NCI-H2081 (cell line): Measurements from ENCODE around the gene LILRA5.
"Not testable (repeated sequence)": the region's sequence is repeated elsewhere in the genome, so short reads cannot be mapped to it uniquely, and the experiment has no call there.

Source experiments
- DNase-seq, 2 experiments: peaks; one replicate each; lab custom pipeline; 2025; lab: John Stamatoyannopoulos, UW

Gene LILRA5

DNA sequence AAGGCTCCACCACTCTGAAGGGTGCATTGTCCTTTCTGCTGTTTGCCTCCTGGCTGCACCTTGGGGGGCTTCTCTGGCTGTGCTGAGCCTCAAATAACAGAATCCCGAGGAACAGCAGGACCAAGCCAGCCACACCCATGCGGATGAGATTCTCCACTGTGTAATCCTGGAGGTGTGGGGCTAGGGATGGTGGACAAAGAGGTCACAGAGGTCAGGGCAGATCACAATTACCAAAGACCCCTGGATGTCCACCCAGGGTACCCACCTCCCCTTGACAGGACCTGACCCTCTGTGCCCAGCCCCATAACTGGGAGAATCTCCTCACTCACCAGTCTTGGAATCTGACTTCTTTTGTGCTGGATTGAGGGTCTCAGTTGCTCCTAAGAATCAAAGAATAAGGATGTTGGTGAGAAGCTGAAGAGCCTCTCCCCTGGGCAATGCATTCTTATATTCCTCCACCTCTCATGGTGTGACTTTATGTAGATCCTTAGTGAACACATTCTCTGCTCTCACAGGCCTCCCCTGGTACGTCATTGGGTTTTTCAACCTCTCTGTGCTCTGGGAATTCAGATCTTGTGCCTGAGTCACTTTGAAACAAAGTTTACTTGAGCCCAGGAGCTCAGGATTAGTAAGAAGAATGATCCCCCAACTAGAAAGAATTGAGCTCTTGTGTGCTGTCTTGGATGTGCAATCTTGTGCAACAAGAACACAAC is 20.8 kb upstream of the LILRA5 start:
- DNase-seq, result no peak

DNA sequence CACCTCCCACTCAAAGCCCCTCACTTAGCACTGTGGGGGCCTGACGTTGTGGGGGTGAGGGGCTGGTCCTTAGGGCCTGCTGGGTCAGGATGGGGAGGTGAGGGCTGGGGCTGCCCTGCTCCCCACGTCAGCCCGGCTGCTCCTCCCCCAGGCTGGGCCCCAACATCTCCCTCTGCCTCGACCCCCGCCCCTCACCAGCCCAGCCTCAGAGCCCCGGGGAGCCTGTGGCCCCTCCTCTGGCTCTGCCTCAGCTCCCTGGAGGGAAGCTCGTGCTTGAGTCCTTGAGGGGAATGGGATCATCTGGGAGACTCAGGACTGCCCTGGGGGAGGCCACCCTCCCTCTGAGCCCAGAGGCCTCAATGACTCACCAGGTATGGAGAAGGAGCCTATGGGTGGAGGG is 19.2 kb upstream of the LILRA5 start:
- DNase-seq, result no peak

DNA sequence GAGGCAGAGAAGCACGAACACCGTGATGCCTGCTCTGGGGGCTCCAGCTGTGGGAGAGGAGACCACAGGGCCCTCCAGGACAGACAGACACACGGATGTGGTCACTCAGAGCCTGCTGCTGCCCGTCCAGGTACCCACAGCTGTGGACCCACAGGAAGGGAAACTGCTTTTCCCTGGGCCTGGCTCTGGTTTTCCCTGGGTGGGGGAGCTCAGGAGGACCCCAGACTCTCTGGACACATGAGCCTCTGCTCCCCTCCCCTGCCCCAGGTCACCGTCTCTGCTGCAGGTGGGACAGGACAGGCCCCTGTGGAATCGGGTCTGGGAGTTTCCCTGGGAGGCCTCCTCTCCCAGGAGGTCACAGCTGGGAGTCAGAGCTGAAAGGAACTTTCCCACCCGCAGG is 18.7 kb upstream of the LILRA5 start:
- no peak for DNase-seq

DNA sequence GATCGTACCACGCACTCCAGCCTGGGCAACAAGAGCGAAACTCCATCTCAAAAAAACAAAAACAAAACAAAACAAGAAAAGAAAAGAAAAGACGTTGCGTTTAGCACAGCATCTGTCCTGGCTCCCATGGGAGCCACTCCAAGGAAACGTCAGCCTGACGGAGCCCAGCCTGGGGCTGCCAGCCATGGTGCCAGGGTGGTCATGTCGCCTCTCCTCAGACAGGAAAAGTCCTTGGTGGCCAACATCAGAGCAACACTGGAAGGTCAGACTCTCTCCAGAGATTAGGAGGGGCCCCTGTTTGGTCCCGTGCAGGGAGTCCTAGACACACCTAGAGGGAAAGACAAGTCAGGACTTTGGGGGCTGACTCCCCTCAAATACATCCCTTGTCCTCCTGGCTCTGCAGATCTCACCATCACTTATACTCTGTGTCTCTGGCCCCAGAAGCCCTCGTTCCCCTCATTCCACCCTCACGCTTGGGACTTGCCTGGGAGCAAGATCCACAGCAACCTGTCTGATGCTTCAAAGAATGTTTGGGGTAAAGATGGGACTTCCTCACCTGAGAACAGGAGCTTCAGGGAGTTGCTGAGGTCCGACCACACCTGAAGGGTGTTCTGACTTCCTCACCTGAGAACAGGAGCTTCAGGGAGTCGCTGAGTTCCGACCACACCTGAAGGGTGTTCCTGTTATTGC is 16.7 kb upstream of the LILRA5 start:
- no peak for DNase-seq

DNA sequence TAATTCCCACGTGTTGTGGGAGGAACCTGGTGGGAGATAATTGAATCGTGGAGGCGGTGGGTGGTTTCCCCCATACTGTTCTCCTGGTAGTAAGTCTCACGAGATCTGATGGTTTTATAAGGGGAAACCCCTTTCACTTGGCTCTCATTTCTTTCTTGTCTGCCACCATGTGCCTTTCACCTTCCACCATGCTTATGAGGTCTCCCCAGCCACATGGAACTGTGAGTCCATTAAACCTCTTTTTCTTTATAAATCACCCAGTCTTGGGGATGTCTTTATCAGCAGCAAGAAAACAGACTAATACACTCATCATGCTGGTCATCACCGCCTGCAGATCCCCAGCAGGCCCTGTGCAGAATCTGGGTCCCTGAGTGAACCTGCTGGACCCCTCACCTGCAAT is 15.8 kb upstream of the LILRA5 start:
- DNase-seq, result not testable (repeated sequence)

DNA sequence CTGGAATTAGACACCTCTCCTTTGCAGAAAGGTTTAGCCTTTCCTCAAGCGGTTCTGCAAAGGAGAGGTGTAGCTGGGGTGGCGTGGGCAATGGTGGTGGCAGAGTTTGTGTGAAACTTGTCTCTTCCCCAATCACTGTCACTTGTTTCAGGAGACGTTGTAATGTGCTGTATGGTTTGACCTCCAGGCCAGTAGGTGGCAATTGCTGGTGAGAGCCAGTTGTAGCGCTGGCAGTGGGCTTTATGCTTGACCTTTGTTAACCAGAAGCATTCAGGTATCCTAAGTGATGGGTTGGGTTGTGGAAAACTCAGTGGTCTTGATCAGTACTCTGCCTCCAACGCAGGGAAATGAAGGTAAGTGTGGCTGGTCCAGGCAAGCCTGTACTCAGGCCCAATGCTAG is 12.7 kb upstream of the LILRA5 start:
- no peak for DNase-seq

DNA sequence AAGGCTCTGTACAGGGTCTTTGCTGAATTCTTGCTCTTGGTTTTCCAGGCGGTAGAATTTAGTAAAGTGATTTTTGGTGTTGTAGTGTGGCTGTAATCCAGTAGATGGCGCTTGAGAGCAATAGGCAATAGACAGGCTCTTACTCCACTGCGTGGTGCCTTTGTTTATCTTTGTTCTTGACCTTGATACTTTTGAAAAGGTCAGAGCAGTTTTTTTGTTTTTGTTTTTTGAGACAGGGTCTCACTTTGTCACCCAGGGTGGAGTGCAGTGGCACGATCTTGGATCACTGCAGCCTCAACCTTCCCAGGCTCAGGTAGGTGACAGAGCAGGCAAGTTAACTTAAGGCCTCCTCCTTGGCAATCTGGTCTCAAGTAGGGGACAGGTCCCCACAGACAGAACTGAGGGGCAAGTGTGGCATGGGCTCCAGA is 12.2 kb upstream of the LILRA5 start:
- DNase-seq, result peak in 1 of 2 experiments; percentile 1

DNA sequence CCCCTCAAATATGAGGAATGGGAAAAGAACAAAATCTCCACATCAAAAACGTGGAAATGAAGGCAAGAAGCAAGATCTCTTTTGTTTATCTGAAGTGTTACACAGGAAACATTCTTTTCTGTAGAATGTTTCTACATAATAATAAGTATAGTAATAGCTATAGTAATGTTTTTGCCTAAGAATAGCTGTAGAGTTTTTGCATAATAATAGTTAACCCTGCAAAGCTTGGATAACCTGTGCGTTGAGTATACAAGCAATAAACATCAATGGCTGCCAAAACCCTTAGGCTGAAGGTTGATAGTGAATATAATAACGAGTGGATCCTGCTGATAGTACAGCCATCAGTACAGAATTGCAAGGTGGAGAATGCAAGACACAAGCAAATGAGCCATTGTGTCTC is 11.1 kb upstream of the LILRA5 start:
- DNase-seq, result no peak

DNA sequence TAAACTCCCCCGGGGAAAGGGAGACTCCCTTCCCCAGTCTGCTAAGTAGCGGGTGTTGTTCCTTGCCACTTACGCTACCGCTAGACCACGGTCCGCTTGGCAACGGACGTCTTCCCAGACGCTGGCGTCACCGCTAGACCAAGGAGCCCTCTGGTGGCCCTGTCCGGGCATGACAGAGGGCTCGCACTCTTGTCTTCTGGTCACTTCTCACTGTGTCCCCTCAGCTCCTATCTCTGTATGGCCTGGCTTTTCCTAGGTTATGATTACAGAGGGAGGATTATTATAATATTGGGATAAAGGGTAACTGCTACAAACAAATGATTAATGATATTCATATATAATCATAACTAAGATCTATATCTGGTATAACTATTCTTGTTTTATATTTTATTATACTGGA is 10.0 kb upstream of the LILRA5 start:
- not testable (repeated sequence) for DNase-seq

DNA sequence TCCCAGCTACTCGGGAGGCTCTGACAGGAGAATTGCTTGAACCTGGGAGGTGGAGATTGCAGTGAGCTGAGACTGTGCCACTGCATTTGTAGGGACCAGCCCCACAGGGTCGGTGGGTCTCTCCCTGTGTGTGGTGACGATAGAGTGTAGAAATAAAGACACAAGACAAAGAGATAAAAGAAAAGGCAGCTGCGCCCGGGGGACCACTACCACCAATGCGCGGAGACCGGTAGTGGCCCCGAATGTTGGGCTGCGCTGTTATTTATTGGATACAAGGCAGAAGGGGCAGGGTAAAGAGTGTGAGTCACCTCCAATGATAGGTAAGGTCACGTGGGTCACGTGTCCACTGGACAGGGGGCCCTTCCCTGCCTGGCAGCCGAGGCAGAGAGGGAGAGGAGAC is 9.3 kb upstream of the LILRA5 start:
- DNase-seq, result not testable (repeated sequence)

DNA sequence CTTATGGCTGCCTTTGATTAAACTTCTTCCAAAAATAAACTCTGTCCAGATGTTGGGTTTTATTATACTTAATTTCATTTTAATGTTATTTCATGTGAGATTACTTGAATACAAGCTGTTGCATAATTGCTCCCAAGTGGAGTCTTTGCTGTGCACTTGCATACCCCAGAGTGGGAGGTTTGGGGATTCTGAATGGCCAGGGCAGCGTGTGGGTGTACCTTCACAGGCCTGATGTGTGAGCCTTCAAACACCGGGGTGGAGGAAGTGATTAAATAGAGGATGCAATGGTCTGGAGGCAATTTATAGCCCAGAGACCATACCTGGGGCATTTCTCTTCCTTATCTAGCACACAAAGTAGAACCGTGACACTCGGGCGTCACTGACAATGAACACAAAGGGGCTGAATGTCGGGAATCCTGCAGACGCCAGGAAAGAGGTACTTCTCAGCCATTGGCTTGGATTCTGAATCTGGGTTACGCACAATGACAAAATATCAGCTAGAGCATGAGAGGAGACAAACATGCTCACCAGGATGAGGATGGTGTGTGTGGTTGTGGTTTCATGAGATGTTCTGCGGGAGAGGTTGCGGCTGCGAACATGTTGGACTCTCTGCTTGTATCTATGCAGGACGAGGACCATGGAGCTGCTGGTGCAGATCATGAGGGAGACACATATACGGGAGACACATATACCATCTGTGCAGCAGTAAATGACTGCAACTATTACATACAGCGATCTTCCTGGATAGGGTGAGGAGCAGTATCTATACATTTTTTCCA is 7.1 kb upstream of the LILRA5 start:
- no peak for DNase-seq

DNA sequence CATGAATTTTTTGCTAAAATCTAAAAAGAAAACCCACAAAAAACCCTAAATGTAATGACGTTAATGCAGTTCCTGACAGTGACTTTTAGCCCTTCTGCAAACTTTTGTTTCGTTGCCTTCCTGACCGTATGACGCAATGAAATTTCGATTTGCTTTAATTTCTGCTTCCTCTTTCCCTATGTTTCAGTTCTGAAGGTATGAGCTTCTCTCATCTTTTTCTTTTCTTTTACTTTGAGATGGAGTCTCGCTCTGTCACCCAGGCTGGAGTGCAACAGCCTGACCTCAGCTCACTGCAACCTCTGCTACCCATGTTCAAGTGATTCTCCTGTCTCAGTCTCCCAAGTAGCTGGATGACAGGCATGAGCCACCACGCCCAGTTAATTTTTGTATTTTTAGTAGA is 6.1 kb upstream of the LILRA5 start:
- DNase-seq, result no peak

DNA sequence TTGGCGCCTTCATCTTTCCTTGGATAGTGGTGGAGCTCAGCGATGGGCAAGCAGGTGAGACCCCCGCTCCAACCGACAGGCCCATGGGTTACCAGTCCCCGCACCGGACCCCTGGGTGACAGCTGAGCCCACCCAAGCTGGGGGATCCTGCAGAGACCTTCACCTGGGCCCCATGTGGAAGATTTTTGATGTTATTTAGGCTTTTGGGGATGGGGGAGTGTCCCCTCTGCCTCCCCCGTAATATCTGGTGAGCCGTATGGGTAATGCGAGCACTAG is 4.9 kb upstream of the LILRA5 start:
- DNase-seq, result no peak

DNA sequence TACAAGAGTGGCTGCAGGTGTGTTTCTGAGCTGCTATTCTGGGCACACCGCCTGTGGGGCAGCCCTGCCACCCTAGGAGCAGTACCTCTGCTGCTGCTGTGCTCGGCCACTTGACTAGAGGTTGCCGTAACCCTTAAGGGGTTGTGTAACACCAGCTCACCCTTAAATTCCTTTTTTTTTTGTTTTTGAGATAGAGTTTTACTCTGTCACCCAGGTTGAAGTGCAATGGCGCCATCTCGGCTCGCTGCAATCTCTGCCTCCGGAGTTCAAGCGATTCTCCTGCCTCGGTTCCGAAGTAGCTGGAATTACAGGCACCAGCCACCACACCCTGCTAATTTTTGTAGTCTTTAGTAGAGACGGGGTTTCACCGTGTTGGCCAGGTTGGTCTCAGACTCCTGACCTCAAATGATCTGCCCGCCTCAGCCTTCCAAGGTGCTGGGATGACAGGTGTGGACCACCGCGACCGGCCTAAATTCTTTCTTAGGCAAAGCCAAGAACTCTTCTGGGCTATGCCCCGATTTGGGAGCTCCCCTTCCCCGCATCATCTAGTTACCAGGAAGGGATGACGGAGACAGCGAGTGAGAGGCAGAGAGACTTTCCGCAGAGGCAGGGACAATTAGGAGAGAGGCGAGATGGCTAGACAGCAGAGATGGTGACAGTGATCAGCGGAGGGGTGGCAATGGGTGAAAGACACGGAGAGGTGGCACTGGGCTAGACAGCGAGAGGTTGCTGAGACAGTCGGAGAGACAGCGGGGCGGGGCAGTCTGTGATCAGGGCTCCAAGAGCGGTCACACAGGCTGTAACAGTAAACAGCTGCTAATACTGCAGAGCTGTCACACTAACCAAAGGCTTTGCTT is 4.4 kb upstream of the LILRA5 start:
- DNase-seq, result no peak

DNA sequence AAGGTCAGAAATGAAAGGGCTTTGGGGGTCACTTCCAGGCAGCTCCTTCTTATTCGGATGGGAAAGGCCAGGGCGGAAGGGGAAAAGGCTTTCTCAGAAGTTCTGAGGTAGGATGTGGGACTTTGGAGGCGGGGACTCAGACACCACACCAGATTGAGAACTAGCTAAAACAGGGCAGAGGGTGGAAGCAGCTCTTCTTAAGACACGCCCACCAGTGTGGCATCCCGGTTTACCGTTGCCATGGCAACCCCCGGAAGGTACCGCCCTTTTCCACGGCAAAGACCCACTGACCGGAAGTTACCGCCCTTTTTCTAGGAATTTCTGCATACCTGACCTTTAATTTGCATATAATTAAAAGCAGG is 3.8 kb upstream of the LILRA5 start:
- DNase-seq, result no peak

DNA sequence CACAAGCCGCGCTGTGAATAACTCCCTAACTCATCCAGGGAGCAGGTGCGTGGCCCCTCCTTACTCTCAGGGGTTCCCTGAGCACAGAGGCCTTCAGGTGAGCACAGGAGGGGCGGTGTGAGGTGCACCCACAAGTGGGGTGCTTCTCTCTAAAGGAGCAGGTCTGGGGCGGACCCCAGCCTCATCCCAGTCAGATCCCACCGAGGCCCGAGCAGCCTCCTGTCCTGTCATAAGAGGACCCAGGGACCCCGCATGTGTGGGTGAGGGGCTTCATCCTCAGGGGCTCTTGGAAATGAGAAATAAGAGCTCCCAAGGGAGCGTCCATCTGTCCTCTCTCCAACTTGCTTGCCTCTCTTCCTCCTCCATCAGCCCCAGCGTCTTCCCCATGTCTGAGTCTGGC is 3.0 kb upstream of the LILRA5 start:
- no peak for DNase-seq

DNA sequence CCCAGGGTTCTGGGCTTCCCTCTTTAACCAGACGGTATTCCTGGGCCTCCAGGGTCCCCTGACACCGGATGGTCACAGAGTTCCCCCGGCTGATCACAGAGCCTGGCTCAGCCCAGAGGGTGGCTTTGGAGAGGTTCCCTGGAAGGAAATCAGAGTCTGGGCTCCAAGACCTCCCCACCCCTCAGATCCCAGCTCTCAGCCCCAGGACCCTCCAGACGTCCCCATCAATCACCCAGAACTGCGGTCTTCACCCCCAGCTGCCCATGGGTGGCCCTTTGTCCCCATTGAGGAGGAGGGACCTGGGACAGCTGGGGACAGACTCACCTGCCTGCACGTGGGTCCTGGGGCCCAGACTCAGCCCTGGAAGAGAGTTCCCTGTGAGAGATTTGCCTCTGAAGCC is 955 bp downstream of the LILRA5 start:
- DNase-seq, result no peak

DNA sequence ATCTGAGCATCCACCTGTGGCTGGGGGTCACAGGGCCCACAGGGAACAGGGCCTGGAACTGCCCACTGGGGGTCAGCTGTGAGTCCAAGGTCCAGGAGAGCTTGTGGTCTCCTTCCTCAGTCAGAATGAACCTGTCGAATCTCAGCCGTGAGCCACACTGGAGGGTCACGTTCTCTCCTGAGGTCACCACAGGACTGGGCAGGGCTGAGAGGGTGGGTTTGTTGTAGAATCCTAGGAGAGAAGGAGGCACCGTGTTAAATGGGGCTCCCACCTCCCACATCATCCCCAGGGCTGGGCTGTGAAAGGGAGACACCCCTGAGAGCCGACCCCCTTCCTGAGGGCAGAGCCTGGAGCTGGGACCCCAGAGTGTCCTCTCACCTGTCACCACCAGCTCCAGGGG is 1.5 kb downstream of the LILRA5 start:
- no peak for DNase-seq

DNA sequence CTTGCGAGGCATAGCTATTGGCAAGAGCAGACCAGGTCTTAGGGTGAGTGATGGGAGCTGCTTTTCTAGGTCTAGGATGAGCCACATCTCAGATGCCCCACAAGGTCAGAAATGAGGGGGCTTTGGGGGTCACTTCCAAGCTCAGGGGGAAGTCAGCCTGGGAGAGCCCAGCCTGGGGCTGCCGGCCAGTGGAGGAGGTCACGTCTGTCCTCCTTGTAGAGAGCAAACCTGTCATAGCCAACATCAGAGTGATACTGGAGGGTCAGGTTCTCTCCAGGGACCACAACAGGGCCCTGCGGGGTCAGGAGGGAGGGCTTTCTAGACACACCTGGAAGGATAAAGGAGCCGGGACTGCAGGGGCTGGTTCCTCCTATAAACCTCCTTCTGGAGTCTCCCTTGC is 2.4 kb downstream of the LILRA5 start:
- DNase-seq, result no peak

DNA sequence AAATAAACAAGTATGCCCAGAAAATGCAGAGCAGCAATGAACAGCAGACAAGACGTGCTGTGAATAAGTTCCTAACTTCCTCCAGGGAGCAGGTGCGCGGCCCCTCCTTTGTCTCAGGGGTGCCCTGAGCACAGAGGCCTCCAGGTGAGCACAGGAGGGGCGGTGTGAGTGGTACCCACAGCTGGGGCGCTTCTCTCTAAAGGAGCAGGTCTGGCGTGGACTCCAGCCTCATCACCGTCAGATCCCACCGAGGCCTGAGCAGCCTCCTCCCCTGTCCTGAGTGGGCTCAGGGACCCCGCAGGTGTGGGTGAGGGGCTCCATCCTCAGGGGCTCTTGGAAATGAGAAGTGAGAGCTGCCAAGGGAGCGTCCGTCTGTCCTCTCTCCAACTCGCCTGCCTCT is 3.2 kb downstream of the LILRA5 start:
- DNase-seq, result no peak

DNA sequence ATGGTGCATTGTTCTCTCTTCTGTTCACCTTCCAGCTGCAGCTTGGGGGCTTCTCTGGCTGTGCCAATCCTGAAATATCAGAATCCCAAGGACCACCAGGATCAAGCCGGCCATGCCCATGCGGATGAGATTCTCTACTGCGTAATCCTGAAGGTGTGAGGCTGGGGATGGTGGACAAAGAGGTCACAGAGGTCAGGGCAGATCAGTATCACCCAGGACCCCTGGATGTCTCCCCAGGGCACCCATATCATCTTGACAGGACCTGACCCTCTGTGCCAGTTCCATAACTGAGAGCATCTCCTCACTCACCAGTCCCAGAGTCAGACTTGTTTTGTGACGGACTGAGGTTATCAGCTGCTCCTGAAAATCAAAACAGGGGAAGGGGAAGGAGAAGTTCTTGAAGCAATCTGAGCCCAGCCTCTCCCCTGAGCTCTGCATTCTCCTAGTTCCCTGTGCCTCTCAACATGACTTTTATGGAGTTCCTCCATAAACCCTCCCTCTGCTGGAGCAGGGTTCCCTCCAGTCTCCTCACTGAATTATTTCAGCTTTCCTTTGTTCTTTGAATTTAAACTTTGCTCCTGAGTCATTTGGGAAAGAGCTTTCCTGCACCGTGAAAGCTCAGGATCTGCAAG is 5.5 kb downstream of the LILRA5 start:
- no peak for DNase-seq

DNA sequence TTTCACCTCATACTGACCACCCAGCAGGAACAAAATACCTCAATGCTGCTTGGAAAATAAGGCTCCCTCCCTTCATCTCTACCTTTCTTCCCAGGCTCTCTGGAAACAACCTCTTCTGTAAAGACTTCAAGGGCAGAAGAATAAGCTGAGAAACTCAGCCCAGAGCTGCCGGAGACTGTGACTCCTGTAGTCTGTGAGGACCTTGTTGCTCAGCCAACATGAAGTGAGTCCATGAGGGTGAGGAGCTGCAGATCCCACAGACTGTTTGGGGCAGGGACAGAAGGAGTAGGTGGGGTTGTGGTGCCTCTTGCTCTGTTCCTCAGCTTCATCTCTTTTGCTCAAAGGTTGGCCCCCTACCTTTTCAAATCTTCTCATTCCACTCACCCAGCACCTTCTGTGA is 7.8 kb downstream of the LILRA5 start:
- no peak for DNase-seq
